Lower lobe of right lung (tissue), 2 donors: ENCODE data around the gene MTA1. TPM values are rescaled to one million over a fixed set of nuclear protein-coding genes. Genes with fewer than 3 reads are reported as not detected.

ENCODE experiments used
- ATAC-seq, 2 donors: fragments of 200-7000 bp; cut with Tn5 transposase; one replicate each; pipeline ENCODE4 v1.9.1; 2020 to 2022; ENCODE audit warnings: mild to moderate bottlenecking in 2 of 2, moderate library complexity in 2 of 2
- DNase-seq: peaks from one replicate; pipeline ENCODE4 v3.0.0-alpha.2; 2020
- H3K27ac ChIP-seq: fragments of 200-600 bp; one replicate; pipeline ENCODE4 v1.8.0; 2022
- H3K27me3 ChIP-seq: fragments of 200-600 bp; one replicate; pipeline ENCODE4 v1.8.0; 2022; ENCODE audit warnings: low read depth
- H3K36me3 ChIP-seq: fragments of 200-600 bp; one replicate; pipeline ENCODE4 v1.8.0; 2022; ENCODE audit warnings: mild to moderate bottlenecking
- H3K4me1 ChIP-seq: fragments of 200-600 bp; one replicate; pipeline ENCODE4 v1.8.0; 2022
- H3K4me3 ChIP-seq: fragments of 200-600 bp; one replicate; pipeline ENCODE4 v1.8.0; 2022; ENCODE audit warnings: mild to moderate bottlenecking
- H3K9me3 ChIP-seq: fragments of 200-600 bp; one replicate; pipeline ENCODE4 v1.8.0; 2022
- intact Hi-C: fragments of 100-400 bp; cut with DNase I; formaldehyde crosslinking; loops from one replicate; pipeline ENCODE4 v1.11.0; 2022
- total RNA-seq: library from RNA; stranded (reverse); fragmentation: NEBNext Ultra II Directional; extraction: Animal tissue kit (Norgen Biotek cat#: 25700); gene quantifications from one replicate; pipeline ENCODE4 v1.2.1, GENCODE V29; 2021
- TF ChIP-seq, protein P1 (sequence below): fragments of 200-600 bp; IDR thresholded peaks from one replicate; pipeline ENCODE4 v1.8.0; 2022; ENCODE audit warnings: antibody characterized with exemption, mild to moderate bottlenecking
- donor health status: DM: no; HTN: yes; CAD: no; lungs with severe emphysema.

MTA1 gene
- total RNA-seq, 1 donor from 2014 or later = 69.7 TPM

DNA sequence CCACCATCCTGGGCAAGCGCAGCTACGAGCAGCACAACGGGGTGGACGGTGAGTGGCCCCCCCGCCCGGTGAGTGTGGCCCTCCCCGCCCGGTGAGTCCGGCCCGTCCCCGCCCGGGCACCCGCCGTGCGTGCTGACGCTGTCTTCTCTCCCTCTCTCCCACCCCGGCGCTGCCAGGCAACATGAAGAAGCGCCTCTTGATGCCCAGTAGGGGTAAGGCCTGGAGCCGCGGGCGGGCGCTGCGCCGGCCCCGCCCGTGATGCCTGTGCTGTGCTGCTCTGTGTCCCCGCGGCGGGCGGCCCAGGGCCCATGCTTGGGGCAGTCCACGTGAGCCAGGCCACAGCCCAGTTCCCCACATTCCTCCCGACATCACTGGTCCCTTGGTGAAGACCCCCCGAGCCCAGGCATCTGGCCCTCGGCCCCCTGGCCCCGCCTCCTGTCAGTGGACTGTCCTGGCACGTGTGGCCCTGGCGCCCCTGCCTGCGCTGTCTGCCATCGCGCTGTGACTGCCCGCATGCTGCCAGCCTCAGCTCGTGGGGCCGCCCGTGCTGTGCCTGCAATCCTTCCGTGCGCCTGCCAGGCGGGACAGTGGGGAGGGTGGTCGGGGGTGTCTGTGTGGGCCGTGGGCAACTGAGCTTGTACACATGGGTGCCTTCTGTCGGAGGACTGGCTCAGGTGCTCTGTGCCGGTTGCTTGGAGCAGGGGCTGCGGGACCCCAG, 47.1 kb downstream of the MTA1 start:
- TF ChIP-seq, protein P1, sequence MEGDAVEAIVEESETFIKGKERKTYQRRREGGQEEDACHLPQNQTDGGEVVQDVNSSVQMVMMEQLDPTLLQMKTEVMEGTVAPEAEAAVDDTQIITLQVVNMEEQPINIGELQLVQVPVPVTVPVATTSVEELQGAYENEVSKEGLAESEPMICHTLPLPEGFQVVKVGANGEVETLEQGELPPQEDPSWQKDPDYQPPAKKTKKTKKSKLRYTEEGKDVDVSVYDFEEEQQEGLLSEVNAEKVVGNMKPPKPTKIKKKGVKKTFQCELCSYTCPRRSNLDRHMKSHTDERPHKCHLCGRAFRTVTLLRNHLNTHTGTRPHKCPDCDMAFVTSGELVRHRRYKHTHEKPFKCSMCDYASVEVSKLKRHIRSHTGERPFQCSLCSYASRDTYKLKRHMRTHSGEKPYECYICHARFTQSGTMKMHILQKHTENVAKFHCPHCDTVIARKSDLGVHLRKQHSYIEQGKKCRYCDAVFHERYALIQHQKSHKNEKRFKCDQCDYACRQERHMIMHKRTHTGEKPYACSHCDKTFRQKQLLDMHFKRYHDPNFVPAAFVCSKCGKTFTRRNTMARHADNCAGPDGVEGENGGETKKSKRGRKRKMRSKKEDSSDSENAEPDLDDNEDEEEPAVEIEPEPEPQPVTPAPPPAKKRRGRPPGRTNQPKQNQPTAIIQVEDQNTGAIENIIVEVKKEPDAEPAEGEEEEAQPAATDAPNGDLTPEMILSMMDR = no peak
- Histone ChIP-seq H3K27ac (no peak overlapping the region), H3K27me3 (no peaks in the 10 kb centered on the region), H3K4me1 (peaks cover 36% of the 10 kb centered on the region), H3K4me3 (no peak overlapping the region), H3K9me3 (no peaks in the 10 kb centered on the region), H3K36me3 (peaks cover 75% of the 10 kb centered on the region)
- DNase-seq (no peak), ATAC-seq (no peak)
- intact Hi-C loops = no loop called here

DNA sequence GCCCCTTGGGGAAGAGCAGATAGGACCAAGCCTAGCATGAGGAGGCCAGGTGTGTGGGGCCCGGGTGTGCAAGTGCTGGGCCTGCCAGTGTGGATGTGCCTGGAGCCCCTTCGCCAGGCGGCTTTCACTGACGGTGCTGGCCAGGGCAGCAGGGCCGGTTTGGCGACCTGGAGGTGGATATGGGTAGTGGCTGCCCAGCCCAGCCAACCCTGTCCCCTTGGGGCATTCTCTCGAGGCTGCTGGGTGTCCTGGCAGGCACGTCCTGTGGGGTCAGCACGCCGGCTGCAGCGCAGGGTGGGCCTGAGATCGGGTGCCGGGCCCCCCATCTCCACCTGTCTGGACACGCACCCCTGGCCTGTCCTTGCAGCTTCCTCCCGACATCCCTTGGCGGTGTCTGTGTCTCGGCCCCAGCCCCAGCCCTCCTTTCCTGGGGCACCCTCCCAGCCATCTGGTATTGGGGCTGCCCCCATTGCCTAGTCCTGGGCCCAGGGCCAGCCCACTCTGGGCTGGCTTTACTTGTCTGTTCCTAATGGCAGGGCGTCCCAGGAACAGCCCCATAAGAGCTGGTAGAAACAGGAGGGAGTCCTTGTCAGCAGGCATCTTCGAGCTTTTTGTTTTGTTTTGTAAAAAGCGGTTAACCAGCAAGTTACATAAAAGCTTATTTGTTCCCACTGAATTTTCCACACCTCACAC, 47.8 kb downstream of the MTA1 start:
- intact Hi-C loops = no loop called here
- ATAC-seq (no peak), DNase-seq (no peak)
- Histone ChIP-seq H3K27me3 (no peaks in the 10 kb centered on the region), H3K4me3 (no peak overlapping the region), H3K27ac (no peak overlapping the region), H3K36me3 (peaks cover 68% of the 10 kb centered on the region), H3K4me1 (peaks cover 43% of the 10 kb centered on the region), H3K9me3 (no peaks in the 10 kb centered on the region)
- TF ChIP-seq, protein P1 = no peak

DNA sequence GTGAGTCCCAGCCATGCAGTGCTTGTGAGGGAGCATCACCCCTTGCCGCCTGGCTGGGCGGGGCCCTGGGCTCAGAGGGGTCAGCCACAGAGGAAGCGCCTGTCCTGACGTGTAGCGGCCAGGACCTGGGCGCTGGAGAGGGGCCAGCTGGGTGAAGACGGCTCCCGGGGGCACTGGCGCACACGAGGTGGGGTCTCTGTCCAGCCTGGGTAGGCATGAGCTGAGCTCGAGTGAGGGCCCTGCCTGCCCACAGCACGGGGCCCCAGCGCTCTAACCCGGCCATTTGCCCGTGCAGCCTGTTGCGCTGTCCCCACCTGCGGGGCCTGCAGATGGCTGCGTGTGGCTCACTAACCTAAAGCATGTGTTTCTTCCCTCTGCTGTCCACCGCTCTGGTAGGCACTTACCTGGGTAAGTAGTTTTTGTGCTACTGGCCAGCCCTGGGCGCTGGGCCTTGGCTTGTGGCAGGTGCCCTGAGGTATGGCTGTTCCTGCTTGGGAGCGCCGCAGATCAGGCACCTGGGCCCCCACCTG, 48.4 kb downstream of the MTA1 start:
- Histone ChIP-seq H3K4me1 (peaks cover 49% of the 10 kb centered on the region), H3K4me3 (no peak overlapping the region), H3K27me3 (no peaks in the 10 kb centered on the region), H3K9me3 (no peaks in the 10 kb centered on the region), H3K36me3 (peaks cover 64% of the 10 kb centered on the region), H3K27ac (no peak overlapping the region)
- intact Hi-C loops = no loop called here
- DNase-seq (no peak), ATAC-seq (no peak)
- TF ChIP-seq, protein P1 = no peak

DNA sequence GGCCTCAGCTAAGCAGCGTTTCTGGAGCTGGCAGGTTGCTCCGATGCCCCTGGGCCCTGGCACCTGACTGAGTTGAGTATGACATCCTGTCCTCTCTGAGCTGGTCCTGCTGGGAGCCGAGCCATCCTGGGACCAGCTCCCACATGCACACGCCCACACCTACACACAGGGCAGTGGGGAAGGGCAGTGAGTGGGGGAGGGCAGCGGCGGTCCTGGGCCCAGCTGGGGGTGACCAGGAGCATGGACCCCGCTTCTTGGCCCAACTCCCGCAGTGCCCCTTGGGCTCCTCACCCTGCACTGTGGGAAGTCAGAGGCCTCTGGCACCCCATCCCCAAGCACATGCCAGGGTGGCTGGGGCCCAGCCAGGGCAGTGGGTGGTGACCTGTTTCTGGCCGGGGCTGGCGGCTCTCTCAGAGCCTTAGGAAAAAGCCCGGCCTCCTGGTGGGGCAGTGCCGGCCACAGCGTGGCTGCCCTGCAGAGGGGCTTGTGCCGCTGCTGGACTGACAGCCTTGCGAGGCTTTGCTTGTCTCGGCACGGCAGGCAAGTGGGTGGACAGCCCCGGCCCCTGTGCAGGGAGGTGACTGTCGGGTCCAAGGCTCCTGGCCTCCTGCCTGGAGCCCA, 49.1 kb downstream of the MTA1 start:
- DNase-seq = no peak
- H3K27me3 ChIP-seq = no peaks in the 10 kb centered on the region
- peaks cover 56% of the 10 kb centered on the region for H3K36me3 ChIP-seq
- H3K27ac ChIP-seq = peak overlapping the region; percentile 31
- peaks cover 57% of the 10 kb centered on the region for H3K4me1 ChIP-seq
- intact Hi-C loops = no loop called here
- no peaks in the 10 kb centered on the region for H3K9me3 ChIP-seq
- TF ChIP-seq, protein P1 = no peak
- no peak for ATAC-seq
- no peak overlapping the region for H3K4me3 ChIP-seq

DNA sequence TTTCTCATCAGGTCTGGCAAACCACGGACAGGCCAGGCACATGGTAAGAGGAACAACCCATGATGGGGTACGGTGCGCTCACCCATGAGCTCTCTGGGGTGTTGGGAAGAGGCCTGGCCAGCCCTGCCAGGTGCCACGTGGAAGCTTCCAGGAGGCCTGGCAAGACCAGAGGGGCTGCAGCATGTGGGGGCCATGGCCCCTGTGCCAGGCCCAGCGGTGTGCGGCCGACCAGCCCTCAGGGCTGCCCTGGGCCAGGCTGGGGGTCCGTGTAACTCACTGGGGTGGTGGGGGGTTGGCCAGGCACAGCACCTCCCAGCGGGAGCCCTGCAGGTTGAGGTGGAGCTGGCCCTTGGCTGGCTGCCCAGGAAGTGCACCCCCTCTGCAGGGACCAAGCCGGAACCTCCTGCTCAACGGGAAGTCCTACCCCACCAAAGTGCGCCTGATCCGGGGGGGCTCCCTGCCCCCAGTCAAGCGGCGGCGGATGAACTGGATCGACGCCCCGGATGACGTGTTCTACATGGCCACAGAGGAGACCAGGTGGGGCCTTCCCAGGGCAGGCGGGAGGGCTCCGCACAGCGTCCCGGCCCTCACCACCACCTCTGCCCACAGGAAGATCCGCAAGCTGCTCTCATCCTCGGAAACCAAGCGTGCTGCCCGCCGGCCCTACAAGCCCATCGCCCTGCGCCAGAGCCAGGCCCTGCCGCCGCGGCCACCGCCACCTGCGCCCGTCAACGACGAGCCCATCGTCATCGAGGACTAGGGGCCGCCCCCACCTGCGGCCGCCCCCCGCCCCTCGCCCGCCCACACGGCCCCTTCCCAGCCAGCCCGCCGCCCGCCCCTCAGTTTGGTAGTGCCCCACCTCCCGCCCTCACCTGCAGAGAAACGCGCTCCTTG, 50.1 kb downstream of the MTA1 start:
- H3K4me1 ChIP-seq = peaks cover 61% of the 10 kb centered on the region
- no peak for DNase-seq
- H3K4me3 ChIP-seq = no peak overlapping the region
- no peak for ATAC-seq
- H3K27me3 ChIP-seq = no peaks in the 10 kb centered on the region
- H3K9me3 ChIP-seq = no peaks in the 10 kb centered on the region
- intact Hi-C loops = no loop called here
- H3K27ac ChIP-seq = peak overlapping the region; percentile 31
- TF ChIP-seq, protein P1 = no peak
- H3K36me3 ChIP-seq = peaks cover 47% of the 10 kb centered on the region
